ENCODE data around the gene DGKI.

GRCh38 chr7:137453356-137453755 is 393.4 kb downstream of the DGKI start:
- TF ChIP-seq, protein P1, sequence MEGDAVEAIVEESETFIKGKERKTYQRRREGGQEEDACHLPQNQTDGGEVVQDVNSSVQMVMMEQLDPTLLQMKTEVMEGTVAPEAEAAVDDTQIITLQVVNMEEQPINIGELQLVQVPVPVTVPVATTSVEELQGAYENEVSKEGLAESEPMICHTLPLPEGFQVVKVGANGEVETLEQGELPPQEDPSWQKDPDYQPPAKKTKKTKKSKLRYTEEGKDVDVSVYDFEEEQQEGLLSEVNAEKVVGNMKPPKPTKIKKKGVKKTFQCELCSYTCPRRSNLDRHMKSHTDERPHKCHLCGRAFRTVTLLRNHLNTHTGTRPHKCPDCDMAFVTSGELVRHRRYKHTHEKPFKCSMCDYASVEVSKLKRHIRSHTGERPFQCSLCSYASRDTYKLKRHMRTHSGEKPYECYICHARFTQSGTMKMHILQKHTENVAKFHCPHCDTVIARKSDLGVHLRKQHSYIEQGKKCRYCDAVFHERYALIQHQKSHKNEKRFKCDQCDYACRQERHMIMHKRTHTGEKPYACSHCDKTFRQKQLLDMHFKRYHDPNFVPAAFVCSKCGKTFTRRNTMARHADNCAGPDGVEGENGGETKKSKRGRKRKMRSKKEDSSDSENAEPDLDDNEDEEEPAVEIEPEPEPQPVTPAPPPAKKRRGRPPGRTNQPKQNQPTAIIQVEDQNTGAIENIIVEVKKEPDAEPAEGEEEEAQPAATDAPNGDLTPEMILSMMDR (IDR thresholded peaks at IDR 0.05; ENCODE audit: insufficient read depth, low read length, poor library complexity, severe bottlenecking), result no peak
- TF ChIP-seq EZH2phosphoT487 (conservative IDR thresholded peaks at IDR 0.05; ENCODE audit: low read length), result no peak
